GM19193 (cell line): Measurements from ENCODE around the gene ATP5F1E.

Source experiments
- POLR2A ChIP-seq: IDR thresholded peaks from 4 replicates; pipeline ENCODE4 v1.6.1; 2011; ENCODE audit not compliant: insufficient read depth, insufficient read length; ENCODE audit errors: extremely low read depth

Gene ATP5F1E

GRCh38 chr20:58994390-58995159, 37.6 kb downstream of the ATP5F1E start:
- no peak for TF ChIP-seq POLR2A

GRCh38 chr20:58993332-58994248, 38.5 kb downstream of the ATP5F1E start:
- no peak for TF ChIP-seq POLR2A

GRCh38 chr20:58992911-58993310, 39.2 kb downstream of the ATP5F1E start:
- TF ChIP-seq POLR2A: peak; percentile 0

GRCh38 chr20:58991715-58992114, 40.4 kb downstream of the ATP5F1E start:
- no peak for TF ChIP-seq POLR2A

- TF ChIP-seq POLR2A: peak; percentile 23
Measured at GRCh38 chr20:58990651-58991445, 41.3 kb downstream of the ATP5F1E start.

- TF ChIP-seq POLR2A: no peak
Measured at GRCh38 chr20:58989196-58989595, 42.9 kb downstream of the ATP5F1E start.

- TF ChIP-seq POLR2A: no peak
Measured at GRCh38 chr20:58988565-58988882, 43.6 kb downstream of the ATP5F1E start.

GRCh38 chr20:58987790-58988564, 44.2 kb downstream of the ATP5F1E start:
- TF ChIP-seq POLR2A: no peak

- TF ChIP-seq POLR2A: no peak
Measured at GRCh38 chr20:58986968-58987517, 45.1 kb downstream of the ATP5F1E start.

- no peak for TF ChIP-seq POLR2A
Measured at GRCh38 chr20:58986286-58986967, 45.7 kb downstream of the ATP5F1E start.

- TF ChIP-seq POLR2A: no peak
Measured at GRCh38 chr20:58985656-58986055, 46.5 kb downstream of the ATP5F1E start.

GRCh38 chr20:58984691-58985090, 47.4 kb downstream of the ATP5F1E start:
- no peak for TF ChIP-seq POLR2A

- TF ChIP-seq POLR2A: no peak
Measured at GRCh38 chr20:58982406-58983114, 49.6 kb downstream of the ATP5F1E start.

- TF ChIP-seq POLR2A: no peak
Measured at GRCh38 chr20:58981628-58982364, 50.3 kb downstream of the ATP5F1E start.
